ENCODE results near the gene DNMT3L. TPM values are rescaled to one million over a fixed set of nuclear protein-coding genes. Genes with fewer than 3 reads are reported as not detected.

The DNMT3L gene
- total RNA-seq, 6 experiments from 2014 or later: not detected

DNA sequence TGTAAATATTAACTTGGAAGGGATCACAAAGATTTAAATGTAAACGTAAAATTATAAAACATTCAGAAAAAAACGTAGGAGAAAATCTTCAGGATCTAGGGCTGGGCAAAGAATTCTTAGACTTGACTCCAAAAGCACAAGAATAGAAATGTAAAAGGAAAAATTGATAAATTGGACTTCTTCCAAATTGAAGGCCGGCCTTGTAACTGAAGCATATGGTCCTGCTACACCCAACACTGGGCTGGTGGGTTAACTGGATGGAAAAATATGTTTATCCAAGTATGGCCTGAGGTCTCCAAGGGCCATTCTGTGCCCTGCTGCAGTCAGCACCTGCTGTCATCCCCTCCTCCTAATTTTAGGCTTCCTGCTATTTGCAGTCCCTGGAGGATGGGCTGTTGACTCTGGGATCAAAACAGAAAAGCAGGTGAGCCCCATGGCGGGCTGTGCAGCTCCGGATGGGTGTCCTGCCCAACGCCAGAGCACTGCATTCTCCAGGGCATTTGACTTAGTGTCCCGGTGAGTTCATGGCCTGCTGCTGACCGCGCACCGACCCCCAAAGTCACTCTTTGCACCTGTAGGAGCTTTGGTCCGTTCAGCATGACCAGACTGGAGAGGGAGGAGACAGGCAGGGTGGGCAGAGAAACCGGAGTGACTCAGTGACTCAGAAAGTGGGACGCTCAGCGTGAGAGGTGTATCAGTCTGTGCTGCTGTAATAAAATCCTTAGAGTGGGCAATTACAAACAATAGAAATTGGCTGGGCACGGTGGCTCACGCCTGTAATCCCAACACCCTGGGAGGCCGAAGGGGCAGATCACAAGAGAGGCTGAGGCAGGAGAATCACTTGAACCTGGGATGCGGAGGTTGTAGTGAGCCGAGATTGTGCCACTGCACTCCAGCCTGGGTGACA lies 17.9 kb upstream of the DNMT3L start:
- DNase-seq: no peak
- Mint-ChIP-seq H3K27ac (no peak overlapping the region), H3K36me3 (ENCODE audit: low read depth) (no peaks in the 10 kb centered on the region), H3K4me1 (ENCODE audit: low read depth) (no peaks in the 10 kb centered on the region), H3K27me3 (ENCODE audit: insufficient read depth) (peaks cover 38% of the 10 kb centered on the region), H3K4me3 (no peak overlapping the region), H3K9me3 (no peaks in the 10 kb centered on the region)
- TF ChIP-seq, protein P1, sequence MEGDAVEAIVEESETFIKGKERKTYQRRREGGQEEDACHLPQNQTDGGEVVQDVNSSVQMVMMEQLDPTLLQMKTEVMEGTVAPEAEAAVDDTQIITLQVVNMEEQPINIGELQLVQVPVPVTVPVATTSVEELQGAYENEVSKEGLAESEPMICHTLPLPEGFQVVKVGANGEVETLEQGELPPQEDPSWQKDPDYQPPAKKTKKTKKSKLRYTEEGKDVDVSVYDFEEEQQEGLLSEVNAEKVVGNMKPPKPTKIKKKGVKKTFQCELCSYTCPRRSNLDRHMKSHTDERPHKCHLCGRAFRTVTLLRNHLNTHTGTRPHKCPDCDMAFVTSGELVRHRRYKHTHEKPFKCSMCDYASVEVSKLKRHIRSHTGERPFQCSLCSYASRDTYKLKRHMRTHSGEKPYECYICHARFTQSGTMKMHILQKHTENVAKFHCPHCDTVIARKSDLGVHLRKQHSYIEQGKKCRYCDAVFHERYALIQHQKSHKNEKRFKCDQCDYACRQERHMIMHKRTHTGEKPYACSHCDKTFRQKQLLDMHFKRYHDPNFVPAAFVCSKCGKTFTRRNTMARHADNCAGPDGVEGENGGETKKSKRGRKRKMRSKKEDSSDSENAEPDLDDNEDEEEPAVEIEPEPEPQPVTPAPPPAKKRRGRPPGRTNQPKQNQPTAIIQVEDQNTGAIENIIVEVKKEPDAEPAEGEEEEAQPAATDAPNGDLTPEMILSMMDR (IDR thresholded peaks at IDR 0.05): no peak

DNA sequence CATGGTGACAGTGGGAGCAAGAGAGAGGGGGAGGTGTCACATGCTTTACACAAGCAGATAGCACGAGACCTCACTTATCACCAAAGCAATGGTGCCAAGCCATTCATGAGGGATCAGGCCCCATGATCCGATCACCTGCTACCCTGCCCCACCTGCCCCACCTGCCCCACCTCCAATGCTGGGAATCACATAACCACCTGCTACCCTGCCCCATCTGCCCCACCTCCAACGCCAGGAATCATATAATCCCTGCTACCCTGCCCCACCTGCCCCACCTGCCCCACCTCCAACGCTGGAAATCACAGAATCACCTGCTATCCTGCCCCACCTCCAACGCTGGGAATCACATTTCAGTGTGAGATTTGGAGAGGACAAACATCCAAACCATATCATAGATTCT lies 13.3 kb upstream of the DNMT3L start:
- no peak for DNase-seq
- no peaks in the 10 kb centered on the region for H3K36me3 Mint-ChIP-seq (ENCODE audit: low read depth)

DNA sequence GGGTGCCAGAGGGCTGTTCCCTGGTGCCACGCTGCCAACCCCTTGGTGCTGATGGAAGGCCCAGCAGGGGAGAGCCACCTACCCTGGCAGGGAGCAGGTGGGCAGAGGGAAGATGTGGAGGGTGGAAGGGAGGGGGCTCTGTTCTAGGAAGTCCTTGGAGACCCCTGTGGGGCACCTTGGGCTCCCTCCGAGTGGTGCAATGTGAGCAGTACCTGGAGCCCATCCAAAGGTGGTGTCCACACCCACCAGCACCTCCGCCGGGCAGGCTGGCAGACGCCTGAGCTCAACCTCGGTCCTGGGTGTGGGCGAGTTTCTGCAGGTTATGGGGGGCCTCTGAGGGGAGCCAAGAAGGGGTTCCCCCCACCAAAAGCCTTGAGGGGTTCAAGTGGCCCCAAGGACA lies 11.3 kb upstream of the DNMT3L start:
- no peak overlapping the region for H3K27ac Mint-ChIP-seq
- H3K9me3 Mint-ChIP-seq: no peaks in the 10 kb centered on the region
- H3K36me3 Mint-ChIP-seq (ENCODE audit: low read depth): no peaks in the 10 kb centered on the region

More for the DNA sequence above, 13.3 kb upstream of the DNMT3L start:
- H3K4me3 Mint-ChIP-seq: no peak overlapping the region
- no peaks in the 10 kb centered on the region for H3K9me3 Mint-ChIP-seq
- no peak overlapping the region for H3K27ac Mint-ChIP-seq
- peaks cover 38% of the 10 kb centered on the region for H3K27me3 Mint-ChIP-seq (ENCODE audit: insufficient read depth)
- TF ChIP-seq, protein P1 (IDR thresholded peaks at IDR 0.05): no peak
- no peaks in the 10 kb centered on the region for H3K4me1 Mint-ChIP-seq (ENCODE audit: low read depth)

DNA sequence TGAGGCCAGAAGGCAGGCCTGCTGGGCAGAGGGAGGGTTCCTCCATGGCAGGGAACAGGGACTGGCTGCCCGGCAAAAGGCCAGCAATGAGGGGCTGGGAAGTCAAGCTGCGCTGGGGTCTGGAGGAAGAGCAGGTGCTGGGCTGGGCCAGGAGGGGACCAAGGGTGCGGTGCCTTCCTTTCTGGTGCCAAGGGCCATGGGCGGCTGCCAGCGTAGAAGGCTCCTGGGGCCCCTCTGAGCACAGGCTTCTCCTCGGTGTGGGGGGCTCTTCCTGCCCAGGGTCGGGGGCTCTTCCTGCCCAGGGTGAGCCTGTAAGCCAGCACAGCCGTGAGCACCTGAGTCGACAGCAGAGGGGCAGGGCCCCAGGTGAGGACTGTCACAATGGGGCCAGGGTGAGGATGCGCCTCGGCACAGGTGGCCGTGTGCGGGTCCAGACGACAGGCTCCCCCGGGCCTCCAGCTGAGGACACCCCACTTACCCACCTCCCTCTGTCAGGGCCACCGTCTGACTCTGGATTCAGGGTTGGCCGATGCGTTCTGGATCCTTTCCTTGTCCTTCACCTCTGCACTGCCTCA lies 10.7 kb upstream of the DNMT3L start:
- Mint-ChIP-seq H3K27ac (no peak overlapping the region), H3K9me3 (no peaks in the 10 kb centered on the region), H3K4me3 (no peak overlapping the region), H3K27me3 (ENCODE audit: insufficient read depth) (peaks cover 31% of the 10 kb centered on the region), H3K4me1 (ENCODE audit: low read depth) (no peaks in the 10 kb centered on the region), H3K36me3 (ENCODE audit: low read depth) (no peaks in the 10 kb centered on the region)
- TF ChIP-seq, protein P1 (IDR thresholded peaks at IDR 0.05): no peak
- DNase-seq: no peak

More for the DNA sequence above, 11.3 kb upstream of the DNMT3L start:
- Mint-ChIP-seq H3K4me1 (ENCODE audit: low read depth) (no peaks in the 10 kb centered on the region), H3K27me3 (ENCODE audit: insufficient read depth) (peaks cover 32% of the 10 kb centered on the region), H3K4me3 (no peak overlapping the region)
- DNase-seq: no peak
- TF ChIP-seq, protein P1 (IDR thresholded peaks at IDR 0.05): no peak

DNA sequence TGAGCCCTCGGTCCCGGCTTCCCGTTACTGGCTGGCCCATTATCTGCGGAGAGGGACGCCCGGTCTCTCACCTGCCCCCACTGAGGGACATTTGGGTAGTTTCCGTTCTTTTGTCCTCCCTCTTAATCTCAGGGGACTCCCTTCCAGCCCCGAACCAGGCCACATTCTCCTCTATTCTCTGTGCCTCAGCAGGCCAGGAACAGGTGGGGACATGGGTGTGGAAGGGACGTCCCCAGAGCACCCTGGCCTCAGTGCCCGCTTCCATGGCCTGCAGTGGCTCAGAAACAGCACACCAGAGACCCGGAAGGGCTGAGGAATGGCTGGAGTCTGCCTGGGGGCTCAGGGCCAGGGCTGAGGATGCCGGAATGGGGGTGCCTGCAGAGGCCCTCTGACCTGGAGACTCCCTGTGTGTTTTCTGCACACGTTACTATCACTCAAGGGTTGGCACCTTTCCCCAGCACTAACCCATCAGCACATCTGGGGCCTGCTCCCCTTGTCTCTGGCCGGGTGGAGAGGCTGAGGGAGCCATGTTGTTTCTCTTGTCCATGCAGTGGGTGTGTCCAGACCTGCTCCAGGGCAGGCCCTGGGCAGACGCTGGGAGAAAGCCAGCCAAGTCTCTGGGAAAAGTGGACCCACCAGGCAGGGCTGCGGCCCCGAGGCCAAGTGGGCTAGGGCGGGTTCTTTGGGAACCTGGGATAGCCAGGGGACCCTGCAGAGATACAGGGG lies 10.0 kb upstream of the DNMT3L start:
- no peak for DNase-seq
- Mint-ChIP-seq H3K4me3 (no peak overlapping the region), H3K4me1 (ENCODE audit: low read depth) (no peaks in the 10 kb centered on the region), H3K9me3 (no peaks in the 10 kb centered on the region), H3K27ac (no peak overlapping the region), H3K27me3 (ENCODE audit: insufficient read depth) (peaks cover 31% of the 10 kb centered on the region), H3K36me3 (ENCODE audit: low read depth) (no peaks in the 10 kb centered on the region)
- TF ChIP-seq, protein P1 (IDR thresholded peaks at IDR 0.05): no peak
